Measurements from ENCODE around the gene KNSTRN. TPM values are rescaled to one million over a fixed set of nuclear protein-coding genes. Genes with fewer than 3 reads are reported as not detected.

Gene KNSTRN
- total and polyA plus RNA-seq, 2 of the 13 experiments (the other 11 are each of a cell fraction or from before 2014, with no cell fraction given) = 20.3 to 62.3 TPM

- peaks cover 0 to 5% of the 10 kb centered on the region in 2 experiments; a peak in 2 of 5 replicates for H3K27me3 ChIP-seq (ENCODE audit: control insufficient read depth in 1 of 2, insufficient read depth in 2 of 2, low read length in 2 of 2)
- ATAC-seq (no peak), FAIRE-seq (no peak), DNase-seq (ENCODE audit: low spot score) (no peak)
- no peaks in the 10 kb centered on the region for H3K79me2 ChIP-seq (ENCODE audit: insufficient read depth, low read length)
- intact Hi-C loops (cut with micrococcal nuclease; ENCODE audit: unreplicated experiment) = no loop called here
- TF ChIP-seq PATZ1 (CRISPR knock-in tag; IDR thresholded peaks at IDR 0.05) (0 out of 2 replicates have a peak, but pooled peaks have one; percentile 2), ARID4A (CRISPR knock-in tag; IDR thresholded peaks at IDR 0.05; ENCODE audit: borderline replicate concordance) (peak; percentile 25; the same call in 1 of the 2 replicates), E2F1 (CRISPR knock-in tag; IDR thresholded peaks at IDR 0.05) (no peak), JUN (CRISPR knock-in tag; IDR thresholded peaks at IDR 0.05) (no peak)
- in situ Hi-C loops (cut with HindIII; ENCODE audit: extremely low pct_ligation_motif_present, low pct_unique_long_range_greater_than_20kb) = loop anchor here (5.0 kb wide), 1 partner anchor 74 kb away; no protein-coding TSS in a partner anchor
- 62% methylated on average over 4 of the region's 5 CpGs for WGBS (ENCODE audit: low lambda C conversion rate)
- no TSS peak for BruUV-seq (replicated peaks)
- H4K20me1 ChIP-seq (ENCODE audit: insufficient read depth, low read length) = no peaks in the 10 kb centered on the region
- no peak overlapping the region for H3K27ac ChIP-seq (ENCODE audit: extremely low read length, insufficient read depth, low read length)
- H3K4me2 ChIP-seq (ENCODE audit: low read depth, low read length) = peak overlapping the region; percentile 40; the same call in 1 of the 2 replicates
- no peaks in the 10 kb centered on the region for H3K9me3 ChIP-seq (ENCODE audit: low read length)
- H3K36me3 ChIP-seq (replicated peaks in 1 of 2; ENCODE audit: control insufficient read depth in 1 of 2, insufficient read depth in 2 of 2, low read length in 2 of 2) = no peaks in the 10 kb centered on the region
- ChIA-PET CTCF (ENCODE audit: low intra/inter-chr PET ratio, low total read pairs) (no interaction called here), POLR2A (interaction anchor here (1.3 to 1.5 kb wide), 3 partner anchors 10 to 91 kb away, joined by 3 to 4 read pairs (median 3); no protein-coding TSS in a partner anchor)
- H3K4me1 ChIP-seq (ENCODE audit: insufficient read depth, low read length) = peaks cover 80% of the 10 kb centered on the region
- H3K9ac ChIP-seq (ENCODE audit: insufficient read depth, low read depth, low read length) = no peak overlapping the region
- H2AFZ ChIP-seq (ENCODE audit: low read length) = no peak overlapping the region
- no peak overlapping the region; a peak in 1 of 6 replicates for H3K4me3 ChIP-seq (replicated peaks in 1 of 3; ENCODE audit: insufficient read depth in 1 of 3, low read depth in 2 of 3, low read length in 3 of 3)
Observed at GRCh38 chr15:40348474-40348870, 34.0 kb upstream of the KNSTRN start.
